ENCODE measurements around the gene MTG1. TPM values are rescaled to one million over a fixed set of nuclear protein-coding genes. Genes with fewer than 3 reads are reported as not detected.
A peak's percentile ranks its signal among the peaks of the same experiment; 100 is the strongest.

MTG1 gene
- total RNA-seq, 4 donors from 2014 or later, result 26.5 to 139 (median 47.0) TPM

- Histone ChIP-seq H3K9me3 (no peaks in the 10 kb centered on the region), H3K27ac (no peak overlapping the region), H3K4me1 (peaks cover 5 to 16% (median 8%) of the 10 kb centered on the region in 4 donors), H3K27me3 (no peaks in the 10 kb centered on the region), H3K4me3 (no peak overlapping the region), H3K36me3 (peaks cover 0 to 23% (median 5%) of the 10 kb centered on the region in 4 donors)
- TF ChIP-seq POLR2AphosphoS5 (IDR thresholded peaks at IDR 0.05) (no peak), CTCF (IDR thresholded peaks at IDR 0.05) (no peak), EP300 (IDR thresholded peaks at IDR 0.05; ENCODE audit: low read depth) (no peak), POLR2A (IDR thresholded peaks at IDR 0.05) (no peak)
- WGBS, 2 donors (ENCODE audit: low coverage in 1 of 2), result 91 to 92% methylated on average over 6 to 19 of the region's 19 CpGs
- intact Hi-C loops (cut with DNase I; ENCODE audit: low total_unique reads) (no loop called here), in situ Hi-C loops (cut with MboI; ENCODE audit: low pct_ligation_motif_present in 1 of 4, low pct_unique_long_range_greater_than_20kb in 1 of 4, low sequenced_read_pairs in 3 of 4) (no loop called here)
- no peak for DNase-seq
Measured at GRCh38 chr10:133396035-133396624, 2.2 kb downstream of the MTG1 start.

GRCh38 chr10:133397938-133398337 is 4.0 kb downstream of the MTG1 start:
- Histone ChIP-seq H3K4me1 (peaks cover 5 to 17% (median 8%) of the 10 kb centered on the region in 4 donors), H3K9me3 (no peaks in the 10 kb centered on the region), H3K4me3 (no peak overlapping the region), H3K27me3 (no peaks in the 10 kb centered on the region), H3K27ac (no peak overlapping the region), H3K36me3 (peaks cover 0 to 37% (median 5%) of the 10 kb centered on the region in 4 donors)
- in situ Hi-C loops (cut with MboI; ENCODE audit: low pct_ligation_motif_present in 1 of 4, low pct_unique_long_range_greater_than_20kb in 1 of 4, low sequenced_read_pairs in 3 of 4) (no loop called here), intact Hi-C loops (cut with DNase I; ENCODE audit: low total_unique reads) (no loop called here)
- WGBS, 2 donors (ENCODE audit: low coverage in 1 of 2), result 98 to 100% methylated on average over 5 to 7 of the region's 7 CpGs
- no peak for TF ChIP-seq CTCF (IDR thresholded peaks at IDR 0.05)
- TF ChIP-seq EP300 (IDR thresholded peaks at IDR 0.05; ENCODE audit: low read depth), result no peak
- no peak for TF ChIP-seq POLR2A (IDR thresholded peaks at IDR 0.05)
- no peak for TF ChIP-seq POLR2AphosphoS5 (IDR thresholded peaks at IDR 0.05)
- DNase-seq, result no peak

- Histone ChIP-seq H3K27me3 (no peaks in the 10 kb centered on the region), H3K4me3 (no peak overlapping the region), H3K36me3 (peaks cover 0 to 42% (median 5%) of the 10 kb centered on the region in 4 donors), H3K4me1 (peaks cover 5 to 14% (median 8%) of the 10 kb centered on the region in 4 donors), H3K9me3 (no peaks in the 10 kb centered on the region), H3K27ac (no peak overlapping the region)
- intact Hi-C loops (cut with DNase I; ENCODE audit: low total_unique reads), result no loop called here
- in situ Hi-C loops (cut with MboI; ENCODE audit: low pct_ligation_motif_present in 1 of 4, low pct_unique_long_range_greater_than_20kb in 1 of 4, low sequenced_read_pairs in 3 of 4), result no loop called here
- 93% methylated on average over 19 of the region's 19 CpGs; no CpG with 5 or more reads in 1 of the 2 donors for WGBS, 2 donors (ENCODE audit: low coverage in 1 of 2)
- no peak for TF ChIP-seq CTCF (IDR thresholded peaks at IDR 0.05)
- TF ChIP-seq POLR2A (IDR thresholded peaks at IDR 0.05), result no peak
- no peak for TF ChIP-seq EP300 (IDR thresholded peaks at IDR 0.05; ENCODE audit: low read depth)
- TF ChIP-seq POLR2AphosphoS5 (IDR thresholded peaks at IDR 0.05), result no peak
- no peak for DNase-seq
Measured at GRCh38 chr10:133399123-133399601, 5.2 kb downstream of the MTG1 start.

- 72 to 77% methylated on average over 7 to 10 of the region's 10 CpGs for WGBS, 2 donors (ENCODE audit: low coverage in 1 of 2)
- no peaks in the 10 kb centered on the region for H3K27me3 ChIP-seq
- H3K4me1 ChIP-seq, result peaks cover 0 to 4% (median 0%) of the 10 kb centered on the region in 4 donors
- intact Hi-C loops (cut with DNase I; ENCODE audit: low total_unique reads) (no loop called here), in situ Hi-C loops (cut with MboI; ENCODE audit: low pct_ligation_motif_present in 1 of 4, low pct_unique_long_range_greater_than_20kb in 1 of 4, low sequenced_read_pairs in 3 of 4) (no loop called here)
- TF ChIP-seq EP300 (IDR thresholded peaks at IDR 0.05; ENCODE audit: low read depth), result no peak
- TF ChIP-seq POLR2AphosphoS5 (IDR thresholded peaks at IDR 0.05), result no peak
- TF ChIP-seq POLR2A (IDR thresholded peaks at IDR 0.05), result no peak
- no peak for TF ChIP-seq CTCF (IDR thresholded peaks at IDR 0.05)
- no peak for DNase-seq
- H3K9me3 ChIP-seq, result no peaks in the 10 kb centered on the region
- H3K4me3 ChIP-seq, result no peak overlapping the region
- peaks cover 0 to 42% (median 5%) of the 10 kb centered on the region in 4 donors for H3K36me3 ChIP-seq
- H3K27ac ChIP-seq, result peak overlapping the region in 2 of 4 donors; percentile 17 to 65
Measured at GRCh38 chr10:133400624-133401424, 6.9 kb downstream of the MTG1 start.
